Kidney epithelial cell (primary cell): Measurements from ENCODE around the gene SPOCD1. TPM values are rescaled to one million over a fixed set of nuclear protein-coding genes. Genes with fewer than 3 reads are reported as not detected.

Experiments
- DNase-seq: peaks from one replicate; pipeline ENCODE4 v3.0.0-alpha.2; 2010; ENCODE audit warnings: low read depth
- H3K27me3 ChIP-seq: 2 replicates; pipeline ENCODE4 v1.6.0; 2011; ENCODE audit warnings: low read length; ENCODE audit not compliant: control insufficient read depth, insufficient read depth
- H3K36me3 ChIP-seq: 2 replicates; pipeline ENCODE4 v1.5.1; 2011; ENCODE audit warnings: low read length; ENCODE audit not compliant: control insufficient read depth, insufficient read depth
- H3K4me3 ChIP-seq: 2 replicates; pipeline ENCODE4 v1.5.1; 2011; ENCODE audit warnings: low read depth, mild to moderate bottlenecking, control low read depth, low read length
- total RNA-seq: library from RNA; depleted of rRNA; stranded (reverse); fragments of >200 nt; gene quantifications from 2 replicates; pipeline ENCODE4 v1.2.3, GENCODE V29; 2015
- TF ChIP-seq, protein P1 (sequence below): IDR thresholded peaks from 2 replicates; pipeline ENCODE4 v1.5.1; 2011; ENCODE audit warnings: mild to moderate bottlenecking, moderate library complexity, low read length, control low read depth, inconsistent platforms; ENCODE audit not compliant: insufficient read depth, poor library complexity, severe bottlenecking

Gene SPOCD1
- total RNA-seq, 1 donor from 2014 or later, result 31.8 TPM

DNA sequence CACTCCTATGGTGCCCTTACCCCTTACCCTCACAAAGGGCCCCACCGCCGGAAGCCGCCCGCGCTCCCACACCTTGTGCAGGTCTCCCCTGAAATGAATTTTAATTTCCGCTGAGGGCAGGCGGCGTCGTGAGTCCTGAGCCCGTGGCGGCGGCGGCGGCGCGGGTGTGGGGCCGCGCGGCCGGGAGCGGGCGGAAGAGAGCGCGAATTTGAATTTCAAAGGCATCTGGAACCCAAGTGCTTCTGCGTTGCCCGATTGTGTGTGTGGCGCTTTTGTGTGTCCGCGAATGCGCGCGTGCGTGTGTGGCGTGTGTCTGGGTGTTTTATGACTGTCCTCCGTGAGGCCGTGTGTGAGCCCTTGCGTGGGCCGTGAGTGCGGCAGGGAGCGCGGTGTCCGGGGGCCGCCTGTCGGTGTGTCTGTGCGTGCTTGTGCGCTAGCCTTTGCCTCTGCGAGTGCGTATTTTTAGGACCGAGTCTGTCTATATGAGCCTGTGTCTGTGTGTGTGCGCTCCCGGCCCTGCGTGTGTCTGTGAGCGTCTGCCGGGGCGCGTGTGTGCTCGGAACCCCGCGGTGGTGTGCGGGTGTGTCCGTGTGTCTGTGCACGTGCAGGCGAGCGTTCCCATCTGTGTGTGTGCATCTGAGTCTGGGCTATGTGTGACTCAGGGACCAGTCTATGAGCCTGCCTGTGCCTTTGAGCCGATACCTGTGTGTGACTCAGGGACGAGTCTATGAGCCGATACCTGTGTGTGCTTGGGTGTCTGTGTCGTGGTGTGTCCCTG, 43.7 kb downstream of the SPOCD1 start:
- H3K4me3 ChIP-seq, result no peak overlapping the region
- TF ChIP-seq, protein P1, sequence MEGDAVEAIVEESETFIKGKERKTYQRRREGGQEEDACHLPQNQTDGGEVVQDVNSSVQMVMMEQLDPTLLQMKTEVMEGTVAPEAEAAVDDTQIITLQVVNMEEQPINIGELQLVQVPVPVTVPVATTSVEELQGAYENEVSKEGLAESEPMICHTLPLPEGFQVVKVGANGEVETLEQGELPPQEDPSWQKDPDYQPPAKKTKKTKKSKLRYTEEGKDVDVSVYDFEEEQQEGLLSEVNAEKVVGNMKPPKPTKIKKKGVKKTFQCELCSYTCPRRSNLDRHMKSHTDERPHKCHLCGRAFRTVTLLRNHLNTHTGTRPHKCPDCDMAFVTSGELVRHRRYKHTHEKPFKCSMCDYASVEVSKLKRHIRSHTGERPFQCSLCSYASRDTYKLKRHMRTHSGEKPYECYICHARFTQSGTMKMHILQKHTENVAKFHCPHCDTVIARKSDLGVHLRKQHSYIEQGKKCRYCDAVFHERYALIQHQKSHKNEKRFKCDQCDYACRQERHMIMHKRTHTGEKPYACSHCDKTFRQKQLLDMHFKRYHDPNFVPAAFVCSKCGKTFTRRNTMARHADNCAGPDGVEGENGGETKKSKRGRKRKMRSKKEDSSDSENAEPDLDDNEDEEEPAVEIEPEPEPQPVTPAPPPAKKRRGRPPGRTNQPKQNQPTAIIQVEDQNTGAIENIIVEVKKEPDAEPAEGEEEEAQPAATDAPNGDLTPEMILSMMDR, result no peak
- DNase-seq, result no peak
- H3K36me3 ChIP-seq, result no peaks in the 10 kb centered on the region
- H3K27me3 ChIP-seq, result peaks cover 44% of the 10 kb centered on the region

DNA sequence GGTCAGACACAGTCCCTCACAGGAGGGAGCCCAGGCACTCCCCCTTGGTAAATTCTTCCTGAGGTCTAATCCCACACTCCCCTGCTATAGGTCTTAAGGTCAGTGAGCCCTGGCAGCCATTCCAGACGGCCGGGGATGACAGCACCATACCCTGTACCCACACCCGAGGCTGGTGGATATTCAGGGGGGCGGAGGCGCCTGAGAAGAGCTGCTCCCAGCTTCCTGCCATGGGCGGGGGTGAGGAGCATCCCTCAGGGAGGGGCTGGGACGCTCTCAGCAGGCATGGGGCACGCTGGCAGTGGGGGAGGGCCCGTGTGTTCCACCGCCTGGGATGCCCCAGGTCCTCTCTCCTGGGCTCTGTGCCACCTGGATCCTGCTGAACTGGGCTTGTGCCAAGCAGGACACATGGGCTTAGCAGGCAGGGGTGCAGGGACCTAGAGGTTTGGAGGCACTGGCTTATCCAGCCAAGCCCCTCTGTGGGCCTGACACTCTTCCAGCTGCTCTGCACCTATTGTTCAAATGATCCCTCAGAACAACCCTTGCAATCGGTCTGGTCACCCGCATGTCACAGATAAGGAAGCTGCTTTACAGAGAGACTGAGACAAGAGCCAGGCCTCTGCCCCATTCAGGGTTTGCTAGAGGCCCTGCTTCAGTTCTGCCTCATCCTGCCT, 46.0 kb downstream of the SPOCD1 start:
- DNase-seq, result no peak
- no peaks in the 10 kb centered on the region for H3K36me3 ChIP-seq
- H3K4me3 ChIP-seq, result no peak overlapping the region
- H3K27me3 ChIP-seq, result peaks cover 35% of the 10 kb centered on the region
- TF ChIP-seq, protein P1, result no peak

DNA sequence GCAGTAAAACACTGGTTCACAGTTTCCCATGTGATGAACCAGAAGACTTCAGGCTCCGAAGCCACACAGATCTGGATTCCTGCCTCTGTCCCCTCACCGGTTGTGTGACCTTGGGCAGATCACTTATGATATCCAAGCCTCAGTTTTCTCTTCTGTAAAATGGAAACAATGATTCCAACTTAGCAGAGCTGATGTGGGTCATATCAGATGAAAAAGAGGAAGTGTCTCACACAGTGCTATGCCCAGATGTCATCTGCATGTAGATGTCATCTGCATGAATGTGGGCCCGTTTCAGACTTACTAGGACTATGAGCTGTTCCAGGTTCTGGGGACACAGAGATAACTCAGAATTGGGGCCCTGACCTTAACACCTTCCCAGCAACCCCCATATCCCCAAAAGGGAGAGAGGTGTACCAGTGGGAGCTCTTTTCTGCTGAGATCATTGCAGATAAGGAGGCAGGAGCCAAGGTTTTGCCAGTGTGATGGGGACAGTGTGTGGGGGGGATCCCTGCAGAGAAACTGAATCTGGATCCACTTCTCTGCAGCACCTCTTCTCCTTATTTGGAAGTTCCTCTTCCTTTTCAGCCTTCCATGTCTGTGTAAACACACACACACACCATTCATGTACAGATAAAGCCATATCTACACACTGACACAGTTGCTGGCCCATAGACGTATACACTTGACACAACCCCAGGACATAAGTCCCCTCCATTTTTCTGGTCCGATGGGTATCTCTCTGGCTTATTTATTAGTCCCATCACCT, 46.7 kb downstream of the SPOCD1 start:
- Histone ChIP-seq H3K4me3 (no peak overlapping the region), H3K27me3 (peaks cover 31% of the 10 kb centered on the region), H3K36me3 (no peaks in the 10 kb centered on the region)
- TF ChIP-seq, protein P1, result no peak
- no peak for DNase-seq

DNA sequence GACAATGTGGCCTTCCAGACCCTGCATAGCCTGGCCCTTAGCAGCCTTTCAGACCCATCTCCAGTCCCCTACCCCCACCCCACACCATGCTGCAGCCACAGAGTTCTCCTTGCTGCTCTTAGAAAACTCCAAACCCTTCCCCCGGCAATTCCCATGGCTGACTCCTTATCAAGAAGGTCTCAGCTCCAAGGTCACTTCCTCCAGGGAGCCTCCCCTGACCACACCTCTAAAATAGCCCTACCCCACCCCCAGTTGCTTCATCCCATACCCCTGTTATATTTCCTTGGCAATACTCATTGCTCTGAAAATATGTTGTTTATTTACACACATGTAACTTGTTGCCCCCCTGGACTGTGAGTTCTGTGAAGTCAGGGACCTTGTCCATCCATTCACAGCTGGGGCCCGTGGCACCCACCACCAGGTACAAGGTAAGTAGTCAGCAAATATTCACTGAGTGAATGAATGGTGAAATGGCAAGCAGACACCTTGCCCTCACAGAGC, 47.4 kb downstream of the SPOCD1 start:
- peaks cover 28% of the 10 kb centered on the region for H3K27me3 ChIP-seq
- TF ChIP-seq, protein P1, result no peak
- no peak for DNase-seq

DNA sequence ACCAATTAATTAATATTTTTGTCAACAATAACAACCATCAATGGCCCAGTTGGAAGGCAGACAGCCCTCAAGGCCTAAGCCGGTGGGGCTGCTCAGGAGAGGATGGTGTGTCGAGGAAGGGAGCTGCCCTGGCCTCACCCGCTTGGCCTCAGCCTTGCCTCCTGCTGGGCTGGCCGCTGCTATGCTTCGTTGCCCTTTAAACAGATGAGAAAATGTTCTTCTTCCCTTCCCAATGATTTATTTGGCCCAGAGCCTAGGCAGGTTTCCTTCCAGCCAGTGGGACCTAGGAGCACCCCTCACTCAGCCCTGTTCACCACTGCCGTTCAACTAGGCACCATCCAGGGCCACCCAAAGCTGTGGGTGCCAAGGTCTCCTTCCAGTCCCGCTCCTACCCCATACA, 48.6 kb downstream of the SPOCD1 start:
- Histone ChIP-seq H3K4me3 (no peak overlapping the region), H3K36me3 (no peaks in the 10 kb centered on the region), H3K27me3 (peaks cover 20% of the 10 kb centered on the region)
- TF ChIP-seq, protein P1, result peak; percentile 10
- DNase-seq, result no peak

More for the DNA sequence above, 47.4 kb downstream of the SPOCD1 start:
- Histone ChIP-seq H3K36me3 (no peaks in the 10 kb centered on the region), H3K4me3 (no peak overlapping the region)
